ACC112 (cell line): ENCODE measurements around the gene PEAK3.

Experiments
- H2AFZ ChIP-seq: fragments of 200-600 bp; sonication (generic); one replicate; pipeline ENCODE4 v1.6.0; 2017; ENCODE audit warnings: antibody characterized with exemption, low read length; ENCODE audit not compliant: unreplicated experiment
- H3K27ac ChIP-seq: fragments of 200-600 bp; sonication (generic); 2 replicates; pipeline ENCODE4 v1.5.1; 2014; ENCODE audit warnings: low read depth, mild to moderate bottlenecking, antibody characterized with exemption, low read length, moderate library complexity
- H3K27me3 ChIP-seq: fragments of 200-600 bp; sonication (generic); 2 replicates; pipeline ENCODE4 v1.6.1; 2014; ENCODE audit warnings: mild to moderate bottlenecking, antibody characterized with exemption, low read length, moderate library complexity, mixed read lengths; ENCODE audit not compliant: insufficient read depth
- H3K36me3 ChIP-seq: fragments of 200-600 bp; sonication (generic); 2 replicates; pipeline ENCODE4 v1.6.1; 2016; ENCODE audit warnings: mild to moderate bottlenecking, antibody characterized with exemption, low read length, moderate library complexity, mixed read lengths; ENCODE audit not compliant: insufficient read depth
- H3K4me1 ChIP-seq: fragments of 200-600 bp; sonication (generic); one replicate; pipeline ENCODE4 v1.6.1; 2016; ENCODE audit warnings: low read length, mixed read lengths; ENCODE audit not compliant: insufficient read depth, unreplicated experiment, control insufficient read depth
- H3K4me3 ChIP-seq: fragments of 200-600 bp; sonication (generic); 2 replicates; pipeline ENCODE4 v1.5.1; 2014; ENCODE audit warnings: mild to moderate bottlenecking, low read depth, low read length
- H3K79me2 ChIP-seq: fragments of 200-600 bp; sonication (generic); one replicate; pipeline ENCODE4 v1.6.0; 2016; ENCODE audit warnings: low read length; ENCODE audit not compliant: control insufficient read depth, unreplicated experiment, insufficient read depth

The PEAK3 gene

DNA sequence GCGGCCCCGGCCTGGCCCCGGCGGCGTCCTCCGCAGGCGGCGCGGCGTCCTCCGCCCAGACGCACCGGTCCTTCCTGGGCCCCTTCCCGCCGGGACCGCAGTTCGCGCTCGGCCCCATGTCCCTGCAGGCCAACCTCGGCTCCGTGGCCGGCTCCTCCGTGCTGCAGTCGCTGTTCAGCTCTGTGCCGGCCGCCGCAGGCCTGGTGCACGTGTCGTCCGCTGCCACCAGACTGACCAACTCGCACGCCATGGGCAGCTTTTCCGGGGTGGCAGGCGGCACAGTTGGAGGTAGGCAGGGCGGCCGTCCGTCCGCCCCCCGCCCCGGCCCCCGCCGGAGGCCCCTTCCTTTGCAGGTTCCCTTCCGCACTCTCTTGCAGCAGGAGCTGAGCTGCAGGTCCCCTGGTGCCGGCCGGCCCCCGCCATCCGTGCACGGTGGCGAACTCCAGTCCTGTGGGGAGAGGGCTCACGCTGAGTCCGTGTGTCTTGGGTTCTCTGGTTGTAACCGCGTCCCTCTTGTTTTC is 55.1 kb downstream of the PEAK3 start:
- peaks cover under 1% of the 10 kb centered on the region for H3K4me1 ChIP-seq
- no peaks in the 10 kb centered on the region for H3K79me2 ChIP-seq
- H3K36me3 ChIP-seq, result no peaks in the 10 kb centered on the region; the same call in 1 of the 2 replicates
- no peak overlapping the region for H3K4me3 ChIP-seq
- no peak overlapping the region for H3K27ac ChIP-seq
- no peaks in the 10 kb centered on the region for H3K27me3 ChIP-seq
- H2AFZ ChIP-seq, result no peak overlapping the region

DNA sequence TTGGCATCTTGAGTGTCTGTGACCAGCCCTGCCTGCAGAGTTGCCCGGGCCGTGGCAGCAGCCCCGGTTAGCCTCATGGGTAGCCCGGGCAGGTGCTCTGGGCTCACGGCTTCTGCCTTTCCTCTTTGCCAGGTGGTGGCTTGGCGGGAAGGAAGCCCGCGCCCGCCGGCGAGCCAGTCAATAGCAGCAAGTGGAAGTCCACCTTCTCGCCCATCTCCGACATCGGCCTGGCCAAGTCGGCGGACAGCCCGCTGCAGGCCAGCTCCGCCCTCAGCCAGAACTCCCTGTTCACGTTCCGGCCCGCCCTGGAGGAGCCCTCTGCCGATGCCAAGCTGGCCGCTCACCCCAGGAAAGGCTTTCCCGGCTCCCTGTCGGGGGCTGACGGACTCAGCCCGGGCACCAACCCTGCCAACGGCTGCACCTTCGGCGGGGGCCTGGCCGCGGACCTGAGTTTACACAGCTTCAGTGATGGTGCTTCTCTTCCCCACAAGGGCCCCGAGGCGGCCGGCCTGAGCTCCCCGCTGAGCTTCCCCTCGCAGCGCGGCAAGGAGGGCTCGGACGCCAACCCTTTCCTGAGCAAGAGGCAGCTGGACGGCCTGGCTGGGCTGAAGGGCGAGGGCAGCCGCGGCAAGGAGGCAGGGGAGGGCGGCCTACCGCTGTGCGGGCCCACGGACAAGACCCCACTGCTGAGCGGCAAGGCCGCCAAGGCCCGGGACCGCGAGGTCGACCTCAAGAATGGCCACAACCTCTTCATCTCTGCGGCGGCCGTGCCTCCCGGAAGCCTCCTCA is 55.7 kb downstream of the PEAK3 start:
- H3K4me1 ChIP-seq, result peaks cover 7% of the 10 kb centered on the region
- H3K27ac ChIP-seq, result no peak overlapping the region
- H3K4me3 ChIP-seq, result no peak overlapping the region
- no peak overlapping the region for H2AFZ ChIP-seq
- H3K36me3 ChIP-seq, result no peaks in the 10 kb centered on the region; the same call in 1 of the 2 replicates
- H3K27me3 ChIP-seq, result no peaks in the 10 kb centered on the region
- H3K79me2 ChIP-seq, result no peaks in the 10 kb centered on the region

DNA sequence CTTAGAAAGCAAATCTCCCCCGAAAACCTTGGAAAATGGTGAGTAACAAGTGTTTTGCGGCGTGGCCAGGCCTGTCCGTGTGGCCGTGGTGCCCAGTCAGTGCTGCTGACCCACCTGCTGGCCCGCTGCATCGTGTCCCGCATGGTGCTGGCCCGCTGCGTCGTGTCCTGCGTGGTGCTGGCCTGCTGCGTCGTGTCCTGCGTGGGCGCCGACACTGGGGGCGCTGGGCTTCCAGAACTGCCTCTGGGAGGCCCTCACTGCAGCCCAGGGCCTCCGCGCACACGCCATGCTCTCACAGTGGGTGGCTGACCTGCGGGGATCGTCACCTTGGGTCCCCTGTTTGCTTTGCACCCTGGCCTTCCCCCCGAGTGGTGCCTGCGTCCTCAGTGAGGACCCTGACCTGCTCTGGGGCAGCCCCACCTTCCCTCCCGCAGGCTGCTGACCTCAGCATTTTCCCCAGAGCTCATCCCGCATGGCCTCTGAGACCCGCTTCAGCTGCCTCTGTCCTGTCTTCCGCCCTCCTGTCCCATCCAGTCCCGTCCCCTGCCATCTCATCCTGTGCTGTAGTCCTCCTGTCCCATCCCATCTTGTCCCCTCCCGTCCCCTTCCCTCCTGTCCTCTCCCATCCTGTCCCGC is 56.4 kb downstream of the PEAK3 start:
- no peak overlapping the region for H2AFZ ChIP-seq
- no peak overlapping the region for H3K4me3 ChIP-seq
- H3K27me3 ChIP-seq, result no peaks in the 10 kb centered on the region
- H3K4me1 ChIP-seq, result peaks cover 10% of the 10 kb centered on the region
- H3K79me2 ChIP-seq, result no peaks in the 10 kb centered on the region
- H3K27ac ChIP-seq, result no peak overlapping the region
- no peaks in the 10 kb centered on the region; the same call in 1 of the 2 replicates for H3K36me3 ChIP-seq

DNA sequence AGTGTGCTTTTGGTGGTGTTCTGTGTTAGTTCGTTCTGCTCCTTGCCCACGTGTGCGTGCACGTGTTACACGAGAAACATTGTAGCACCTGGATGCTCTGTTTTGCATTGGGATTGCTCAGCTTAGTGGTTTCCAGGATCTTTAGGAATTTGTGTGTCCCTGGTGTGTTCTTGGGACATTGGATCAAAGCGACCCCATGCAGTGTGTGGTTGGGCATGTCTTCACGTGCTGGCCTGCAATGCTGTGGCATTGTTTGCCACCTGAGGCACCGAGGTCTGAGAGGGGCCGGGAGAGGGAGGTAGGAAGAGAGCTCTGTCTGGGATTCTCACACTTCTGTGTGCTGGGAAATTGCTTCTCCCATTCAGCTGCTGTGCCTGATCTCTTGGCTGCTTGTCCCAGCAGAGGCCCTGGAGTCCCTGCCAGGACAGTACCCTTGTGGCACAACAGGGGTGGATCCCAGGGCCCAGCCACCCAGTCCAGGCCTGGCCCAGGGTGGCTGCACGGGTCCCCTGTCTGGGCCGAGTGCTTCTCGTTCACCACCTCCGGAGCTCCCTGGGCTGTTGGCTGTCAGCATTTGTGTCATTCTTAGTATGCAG is 57.1 kb downstream of the PEAK3 start:
- Histone ChIP-seq H3K27me3 (no peaks in the 10 kb centered on the region), H3K4me1 (peaks cover 10% of the 10 kb centered on the region), H3K36me3 (no peaks in the 10 kb centered on the region; the same call in 1 of the 2 replicates), H3K79me2 (no peaks in the 10 kb centered on the region), H2AFZ (no peak overlapping the region), H3K4me3 (no peak overlapping the region), H3K27ac (no peak overlapping the region)
